GM19324 (cell line): ENCODE results near the gene PLCB1.
"Not testable (repeated sequence)": the region's sequence is repeated elsewhere in the genome, so short reads cannot be mapped to it uniquely, and the experiment has no call there.

Source experiments
- ATAC-seq: cut with Tn5 transposase; IDR thresholded peaks from one replicate; pipeline ENCODE4 v1.9.1; 2021; ENCODE audit warnings: mild to moderate bottlenecking, moderate library complexity; ENCODE audit not compliant: unreplicated experiment, low FRiP score

Gene PLCB1

DNA sequence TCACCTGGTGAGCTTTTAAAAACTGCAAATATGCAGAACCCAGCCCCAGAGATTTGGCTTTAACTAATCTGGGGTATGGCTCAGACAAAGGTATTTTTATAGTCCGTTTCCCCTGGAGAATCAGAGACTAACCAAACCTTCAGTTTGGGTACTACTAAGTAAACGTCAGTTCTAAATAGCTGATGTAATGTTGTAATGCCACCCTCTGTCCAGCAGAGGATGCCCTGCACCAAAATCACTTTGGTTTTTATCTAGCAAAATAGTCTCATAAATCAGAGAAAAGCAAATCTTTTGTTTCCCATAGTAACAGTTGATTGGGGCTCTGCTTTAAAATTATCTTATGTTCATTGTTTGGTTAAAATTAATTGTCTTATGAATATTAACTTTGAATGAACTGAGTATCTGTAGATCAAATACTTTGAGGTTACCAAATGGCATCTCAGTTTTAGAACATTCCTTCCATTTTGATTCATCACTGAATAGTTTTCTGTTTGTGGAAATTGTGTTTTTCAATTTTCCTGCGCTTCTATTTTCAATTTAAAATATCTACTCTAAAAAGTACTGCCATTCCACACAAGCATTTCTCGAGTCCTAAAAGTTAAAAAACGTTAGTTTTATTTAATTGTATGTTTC lies 658.5 kb downstream of the PLCB1 start:
- ATAC-seq, result no peak

DNA sequence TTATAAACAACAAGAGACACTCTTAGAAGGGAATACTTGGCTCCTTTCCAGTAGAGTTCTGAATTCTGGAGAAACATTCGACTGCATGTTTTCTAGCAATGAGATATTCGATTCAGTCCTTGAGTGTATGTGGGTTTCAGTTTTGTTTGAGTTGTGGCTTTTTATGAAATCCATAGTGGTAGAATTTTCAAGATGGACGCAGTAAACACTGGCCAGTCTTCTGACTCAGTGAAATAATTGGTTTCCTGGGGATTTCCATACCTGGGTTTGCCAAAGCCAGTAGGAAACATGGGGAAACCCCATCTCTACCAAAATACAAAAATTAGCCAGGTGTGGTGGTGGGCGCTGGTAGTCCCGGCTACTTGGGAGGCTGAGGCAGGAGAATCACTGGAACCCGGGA lies 663.3 kb downstream of the PLCB1 start:
- no peak for ATAC-seq

DNA sequence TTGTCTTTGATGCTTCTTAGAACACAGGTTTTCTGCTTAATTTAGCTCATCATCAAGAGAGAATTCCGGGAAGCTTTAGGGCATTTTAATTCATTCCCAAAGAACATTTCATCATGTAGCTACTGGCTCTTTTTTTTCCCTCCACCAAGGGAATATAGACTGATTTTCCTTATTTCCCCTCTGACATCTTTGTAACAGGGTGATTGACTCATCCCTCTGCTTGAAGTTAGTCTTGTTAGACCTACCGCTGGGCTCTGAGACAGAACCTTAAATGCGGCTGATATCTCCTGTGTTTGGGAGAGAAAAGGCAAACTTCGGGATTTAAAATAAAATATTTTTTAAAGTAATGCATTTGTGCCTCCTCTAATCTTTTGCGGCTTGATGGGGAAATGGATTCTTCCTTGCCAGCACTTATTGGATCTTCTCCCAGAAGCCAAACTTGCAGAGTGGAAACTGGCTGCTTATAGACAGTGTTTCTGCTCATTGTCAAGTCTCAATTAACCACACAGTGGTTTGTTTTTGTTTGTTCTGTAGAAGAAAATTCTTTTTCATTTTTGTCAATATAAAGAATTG lies 664.1 kb downstream of the PLCB1 start:
- ATAC-seq, result no peak

DNA sequence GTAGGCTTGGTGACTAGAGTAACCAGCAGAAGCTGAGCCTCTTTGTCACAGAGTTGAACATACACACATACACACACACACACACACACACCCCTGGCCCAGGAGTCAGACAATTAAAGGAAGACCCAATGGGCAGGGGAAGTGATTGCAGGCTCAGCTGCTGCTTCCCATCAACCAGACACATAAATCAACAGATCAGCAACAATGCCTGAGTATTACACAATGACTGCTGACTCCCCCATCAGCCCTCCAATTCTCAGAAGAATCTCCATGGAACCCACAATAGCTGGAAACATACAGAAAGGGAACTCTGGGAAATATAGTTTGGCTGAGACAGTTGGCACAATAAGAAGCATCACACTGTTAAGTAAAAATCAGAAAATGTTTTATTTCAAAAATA lies 666.4 kb downstream of the PLCB1 start:
- ATAC-seq, result no peak

DNA sequence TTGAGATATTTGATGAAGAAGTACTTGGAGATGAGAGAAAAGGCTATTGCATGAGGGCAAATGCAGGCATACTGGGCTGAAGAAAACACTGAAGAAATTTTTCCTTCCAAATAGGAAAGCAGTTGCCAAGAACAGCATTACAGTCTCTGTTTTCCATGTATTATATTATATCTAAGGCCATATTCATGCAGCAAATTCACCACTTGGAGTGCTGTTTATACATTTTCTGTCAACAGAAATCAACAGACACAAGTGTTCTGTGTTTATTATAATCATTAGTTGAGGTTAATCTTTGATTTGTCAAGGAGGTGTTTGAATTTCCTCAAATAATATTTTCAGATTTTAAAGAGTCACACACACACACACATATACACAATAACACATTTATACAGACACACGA lies 668.0 kb downstream of the PLCB1 start:
- no peak for ATAC-seq

DNA sequence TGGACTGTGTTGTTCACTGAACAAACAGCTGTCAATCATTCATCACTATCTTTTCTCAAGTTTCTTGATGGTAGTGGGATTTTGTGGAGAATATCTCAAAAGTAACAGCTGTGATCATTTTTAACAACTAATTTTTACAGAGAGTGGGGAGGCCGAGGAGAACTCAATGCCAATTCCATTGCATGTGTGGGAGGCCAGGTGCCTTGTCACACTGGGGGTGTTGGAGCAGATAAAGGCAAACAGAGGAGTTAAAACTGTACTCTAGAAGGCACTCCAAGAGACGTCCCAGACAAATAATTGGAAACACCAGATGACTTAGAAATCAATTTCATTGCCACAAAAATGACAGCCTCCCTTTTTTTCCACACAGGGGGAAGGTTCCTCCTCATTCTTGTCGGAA lies 669.6 kb downstream of the PLCB1 start:
- ATAC-seq, result no peak

DNA sequence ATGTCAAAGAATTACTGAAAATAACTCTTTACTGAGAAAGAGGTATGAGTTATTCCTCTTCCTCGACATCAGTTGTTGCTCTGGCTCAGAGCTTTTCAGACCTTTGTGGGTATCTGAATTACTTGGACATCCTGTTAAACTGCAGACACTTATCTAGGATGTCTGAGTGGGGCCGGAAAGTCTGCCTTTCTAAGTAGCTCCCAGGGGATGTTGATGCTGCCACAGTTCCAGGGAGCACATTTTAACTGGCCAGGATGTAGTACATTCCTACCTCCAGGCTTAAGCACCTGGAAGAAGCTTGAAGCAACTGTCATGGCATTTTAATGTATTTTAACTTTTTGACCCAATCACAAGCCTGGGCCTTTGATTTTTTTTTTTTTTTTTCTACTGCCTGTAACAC lies 671.0 kb downstream of the PLCB1 start:
- no peak for ATAC-seq

DNA sequence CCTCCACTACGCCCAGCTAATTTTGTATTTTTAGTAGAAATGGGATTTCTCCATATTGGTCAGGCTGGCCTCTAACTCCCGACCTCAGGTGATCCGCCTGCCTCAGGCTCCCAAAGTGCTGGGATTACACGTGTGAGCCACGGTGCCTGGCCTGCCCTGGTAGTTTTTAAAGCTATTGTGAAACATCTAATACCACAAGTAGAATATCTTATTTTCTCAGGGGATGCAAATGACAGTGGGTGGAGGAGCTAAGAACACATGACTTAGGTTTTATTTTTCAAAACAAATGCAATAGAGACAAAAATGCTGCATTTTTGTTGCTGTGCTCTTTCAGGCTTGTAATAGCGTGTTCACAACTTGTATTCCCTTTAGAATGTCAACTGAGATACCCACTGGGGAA lies 671.9 kb downstream of the PLCB1 start:
- no peak for ATAC-seq

DNA sequence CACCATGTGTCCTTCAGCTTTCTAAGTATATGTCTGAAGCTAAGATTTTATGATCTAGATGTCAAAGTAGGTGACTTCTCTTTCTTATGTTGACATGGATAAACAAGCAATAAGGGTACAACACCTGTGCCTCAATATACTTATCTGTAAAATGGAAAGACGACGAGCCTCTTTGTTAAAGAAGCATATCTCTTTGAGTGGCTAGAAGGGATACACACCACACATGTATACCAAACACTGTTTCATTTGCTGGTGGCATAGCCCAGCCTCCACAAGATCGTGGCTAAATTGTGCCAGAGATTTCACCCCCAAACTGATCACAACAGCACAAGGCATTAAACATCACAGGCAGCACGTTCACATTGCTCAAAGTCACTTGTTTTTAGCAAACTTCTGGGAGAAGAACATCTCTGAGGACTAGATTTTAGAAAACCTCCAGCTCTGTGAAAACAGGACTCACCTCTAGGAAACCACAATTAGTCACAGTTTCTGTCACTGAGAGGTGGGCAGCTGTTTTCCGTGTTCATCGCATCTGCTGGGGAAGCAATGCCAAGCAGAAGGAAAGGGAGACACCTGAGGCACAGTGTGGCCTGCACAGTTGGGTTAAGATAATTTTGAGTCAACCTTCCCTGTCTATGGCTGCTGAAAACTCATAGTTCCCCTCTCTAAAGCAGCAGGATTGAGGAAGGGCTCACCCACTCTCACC lies 673.8 kb downstream of the PLCB1 start:
- ATAC-seq, result peak; percentile 70

DNA sequence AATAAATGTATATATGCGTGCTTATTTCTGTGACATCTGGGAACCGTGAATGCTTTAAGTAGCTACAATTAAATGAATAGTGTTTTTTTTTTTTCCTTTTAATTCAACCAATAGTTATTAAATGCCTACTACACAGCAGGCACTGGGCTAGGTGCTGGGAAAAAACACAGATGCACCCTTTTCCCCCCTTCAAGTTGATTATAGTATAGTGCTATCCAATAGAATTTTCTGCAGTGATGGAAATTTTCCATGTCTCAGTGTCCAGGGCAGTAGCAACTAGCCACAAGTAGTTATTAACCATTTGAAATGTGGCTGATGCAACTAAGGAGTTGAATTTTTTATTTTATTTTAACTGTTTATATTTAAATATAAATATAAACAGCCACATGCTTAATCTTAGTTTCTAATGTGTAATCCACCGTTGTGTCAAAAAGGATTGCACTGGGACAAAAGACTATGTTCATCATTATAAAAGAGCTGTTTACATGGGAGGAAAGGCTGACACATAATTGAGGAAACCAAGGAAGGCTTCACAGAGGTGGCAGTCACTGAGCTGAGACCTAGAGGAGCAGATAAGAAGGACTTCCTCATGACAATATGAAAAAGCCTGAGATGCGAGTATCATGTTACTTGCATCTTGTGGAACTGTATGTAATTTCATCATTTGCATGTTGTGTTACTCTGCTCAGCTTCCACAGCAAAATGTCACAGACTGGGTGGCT lies 675.6 kb downstream of the PLCB1 start:
- no peak for ATAC-seq

DNA sequence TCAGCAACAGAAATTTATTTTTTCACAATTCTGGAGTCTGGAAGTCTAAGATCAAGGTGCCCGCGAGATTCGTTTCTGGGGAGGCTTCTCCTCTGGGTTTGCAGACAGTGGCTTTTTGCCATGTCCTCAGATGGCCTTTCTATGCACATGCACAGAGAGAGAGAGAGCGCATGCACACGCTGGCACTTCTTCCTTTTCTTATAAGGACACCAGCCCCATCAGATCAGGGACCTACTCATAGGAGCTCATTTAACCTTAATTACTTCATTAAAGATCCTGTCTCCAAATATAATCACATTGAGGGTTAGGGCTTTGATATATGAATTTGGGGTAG lies 676.1 kb downstream of the PLCB1 start:
- no peak for ATAC-seq

DNA sequence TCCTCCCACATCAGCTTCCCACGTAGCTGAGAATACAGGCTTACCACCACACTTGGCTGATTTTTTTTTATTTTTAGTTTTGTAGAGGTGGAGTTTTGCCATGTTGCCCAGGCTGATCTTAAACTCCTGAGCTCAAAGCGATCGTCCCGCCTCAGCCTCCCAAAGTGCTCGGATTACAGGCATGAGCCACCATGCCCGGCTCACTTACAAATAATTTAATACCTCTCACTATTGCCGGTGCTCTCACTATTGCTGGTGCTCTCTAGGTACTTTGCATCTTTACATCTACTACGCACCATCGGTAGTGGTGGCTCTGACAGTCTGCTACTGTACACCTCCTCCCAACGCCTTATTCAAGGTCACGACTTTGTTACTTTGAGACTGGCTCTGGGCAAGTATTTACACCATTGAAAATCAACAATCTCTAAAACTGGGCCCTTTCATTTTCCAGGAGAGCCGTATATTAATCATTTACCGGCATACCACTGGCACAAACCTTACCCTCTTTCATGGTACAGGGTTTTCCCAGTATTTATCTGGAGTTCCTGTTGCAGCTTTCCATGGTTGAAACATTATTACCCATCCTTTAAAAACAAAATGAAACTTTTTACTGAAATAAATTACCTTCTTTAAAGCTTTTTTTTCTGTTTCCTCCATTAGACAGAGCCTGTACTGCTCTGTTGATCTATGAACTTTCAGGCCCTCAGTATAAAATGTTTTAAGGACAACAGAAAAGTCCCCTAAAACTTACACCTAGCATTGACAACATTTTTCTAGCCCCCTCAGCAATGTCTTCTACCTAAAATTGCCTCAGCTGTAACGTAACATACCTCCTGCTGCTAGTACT lies 677.3 kb downstream of the PLCB1 start:
- no peak for ATAC-seq

DNA sequence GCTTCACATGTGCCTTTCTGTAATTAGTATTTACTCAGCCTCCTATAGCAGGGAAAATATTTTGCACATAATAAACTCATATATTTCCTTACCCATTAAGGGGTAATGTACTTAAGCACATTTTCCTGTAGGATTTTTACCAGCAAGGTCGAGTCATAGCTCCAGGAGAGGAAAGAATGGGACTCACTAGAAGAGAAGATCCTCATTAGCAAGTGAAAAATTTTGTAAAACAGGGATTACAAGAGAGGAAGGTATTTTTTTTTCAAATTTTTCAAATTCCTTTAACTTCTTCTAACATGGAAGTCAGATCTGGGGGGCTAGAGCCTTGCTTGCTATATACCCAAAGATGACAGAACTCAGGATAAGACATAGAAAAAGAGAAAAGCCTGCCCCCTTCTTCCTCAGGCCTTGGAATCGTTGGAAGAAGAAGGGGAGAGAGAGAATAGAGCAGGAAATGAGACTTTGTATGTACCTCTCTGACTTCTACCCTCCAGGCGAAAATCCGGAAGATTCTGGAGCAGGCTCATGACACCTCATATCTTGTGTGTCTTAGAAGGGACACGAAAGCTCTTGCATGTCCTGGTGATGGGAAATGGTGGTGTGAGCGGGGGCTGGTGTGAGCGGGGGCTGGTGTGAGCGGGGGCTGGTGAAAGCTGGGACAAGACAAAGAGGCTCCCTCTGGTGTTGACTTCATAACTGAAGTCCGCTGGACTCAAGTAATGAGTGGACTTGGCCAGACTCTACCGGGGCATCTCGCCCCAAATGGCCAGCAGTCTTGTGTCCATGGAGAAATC lies 679.9 kb downstream of the PLCB1 start:
- no peak for ATAC-seq

DNA sequence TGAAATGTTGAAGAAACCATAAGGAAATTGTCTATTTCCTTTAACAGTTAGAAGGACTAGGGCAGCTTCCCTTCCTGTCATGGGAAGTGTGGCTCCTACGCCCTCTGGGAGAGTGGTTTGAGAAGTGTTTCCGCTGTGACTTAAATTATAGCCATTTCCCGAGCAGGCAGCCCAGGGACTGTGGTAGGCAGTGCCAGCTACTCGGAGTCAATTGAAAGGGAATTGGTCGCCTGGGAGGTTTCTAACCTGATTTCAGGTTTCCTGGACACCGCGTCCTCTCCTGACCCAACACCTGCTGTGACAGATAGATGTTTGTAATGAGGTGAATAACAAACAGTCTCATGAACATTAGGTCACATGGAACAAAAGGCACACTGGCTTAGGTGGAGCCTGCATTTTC lies 680.8 kb downstream of the PLCB1 start:
- ATAC-seq, result no peak

DNA sequence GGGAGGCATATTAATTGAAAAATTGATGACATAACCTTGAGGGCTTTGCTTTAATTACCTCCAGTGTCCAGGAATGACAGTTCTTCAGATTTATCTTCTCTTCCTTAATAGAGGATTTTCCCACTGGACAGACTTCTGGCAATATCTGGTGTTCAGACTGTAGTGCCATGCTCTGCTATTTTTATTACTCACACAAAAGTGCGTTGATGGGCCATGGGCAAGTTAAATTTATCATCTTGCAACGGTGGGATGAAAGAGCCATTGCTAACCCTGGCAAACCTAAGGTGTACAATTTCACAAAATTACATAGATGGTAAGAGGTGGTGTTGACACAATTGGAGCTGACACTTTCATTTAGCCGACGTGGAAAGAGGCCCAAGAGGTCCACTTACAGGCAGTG lies 683.1 kb downstream of the PLCB1 start:
- no peak for ATAC-seq

DNA sequence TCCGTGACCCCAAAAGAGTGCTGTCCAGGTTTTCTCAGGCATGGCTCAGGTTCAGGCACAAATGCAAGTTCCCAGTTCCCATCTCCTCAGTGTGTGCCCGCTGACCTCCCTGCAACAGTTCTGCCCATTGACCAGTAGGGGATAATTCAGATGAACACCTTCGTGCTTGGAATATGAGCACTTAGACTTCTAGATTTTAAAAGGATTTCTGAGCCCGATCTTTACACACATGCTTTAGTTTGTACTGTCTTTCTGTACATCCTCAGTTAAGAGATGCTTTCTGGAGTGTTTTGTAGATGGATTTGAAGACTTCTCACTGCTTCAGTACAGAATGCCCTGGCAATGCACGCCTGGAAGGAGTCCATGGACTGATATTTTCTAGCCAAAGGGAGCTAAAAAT lies 697.2 kb downstream of the PLCB1 start:
- ATAC-seq, result no peak

DNA sequence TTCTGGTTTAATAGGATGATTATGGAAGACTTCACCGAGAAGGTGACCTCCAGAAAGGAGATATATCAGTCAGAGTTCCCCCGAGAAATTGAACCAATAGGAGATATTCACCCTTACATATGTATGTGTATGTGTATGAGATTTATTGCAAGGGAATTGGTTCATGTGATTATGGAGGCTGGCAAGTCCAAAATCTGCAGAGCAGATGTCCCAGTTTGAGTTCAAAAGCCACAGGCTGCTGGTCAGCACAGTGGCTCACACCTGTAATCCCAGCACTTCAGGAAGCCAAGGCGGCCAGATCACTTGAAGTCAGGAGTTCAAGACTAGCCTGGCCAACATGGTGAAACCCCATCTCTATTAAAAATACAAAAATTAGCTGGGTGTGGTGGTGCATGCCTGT lies 702.2 kb downstream of the PLCB1 start:
- not testable (repeated sequence) for ATAC-seq

DNA sequence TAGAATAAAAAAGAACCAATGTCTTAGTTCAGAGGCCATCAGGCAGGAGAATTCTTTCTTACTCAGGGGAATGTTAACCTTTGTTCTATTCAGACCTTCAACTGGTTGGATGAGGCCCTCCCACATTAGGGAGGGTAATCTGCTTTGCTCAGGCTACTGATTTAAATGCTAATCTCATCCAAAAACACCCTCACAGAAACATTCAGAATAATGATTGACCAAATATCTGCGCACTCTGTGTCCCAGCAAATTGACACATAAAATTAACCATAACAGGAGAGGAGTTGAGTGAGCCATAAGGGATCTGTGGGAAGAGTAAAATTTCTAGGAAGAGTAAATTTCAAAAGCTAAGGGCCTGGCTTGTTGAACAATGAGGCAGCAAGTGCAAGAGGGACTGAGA lies 702.8 kb downstream of the PLCB1 start:
- no peak for ATAC-seq

DNA sequence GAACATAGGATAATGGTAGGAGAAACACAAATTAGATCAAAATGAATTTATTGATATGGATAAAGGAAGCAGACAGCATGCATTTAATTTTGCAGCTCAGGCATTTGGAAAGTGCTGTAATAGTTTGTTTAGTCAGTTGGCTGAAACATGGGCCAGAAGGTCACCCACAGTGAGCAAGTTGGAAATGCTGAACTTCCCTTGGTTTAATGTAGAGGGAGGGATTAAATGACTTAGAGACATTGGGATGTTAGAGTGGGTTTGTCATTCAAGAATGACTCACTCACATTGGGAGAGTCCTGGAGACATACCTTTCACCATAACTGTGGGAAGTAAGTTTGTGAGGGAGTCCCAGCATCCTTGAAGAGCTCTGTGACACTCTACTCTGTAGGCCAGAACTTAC lies 705.3 kb downstream of the PLCB1 start:
- no peak for ATAC-seq

DNA sequence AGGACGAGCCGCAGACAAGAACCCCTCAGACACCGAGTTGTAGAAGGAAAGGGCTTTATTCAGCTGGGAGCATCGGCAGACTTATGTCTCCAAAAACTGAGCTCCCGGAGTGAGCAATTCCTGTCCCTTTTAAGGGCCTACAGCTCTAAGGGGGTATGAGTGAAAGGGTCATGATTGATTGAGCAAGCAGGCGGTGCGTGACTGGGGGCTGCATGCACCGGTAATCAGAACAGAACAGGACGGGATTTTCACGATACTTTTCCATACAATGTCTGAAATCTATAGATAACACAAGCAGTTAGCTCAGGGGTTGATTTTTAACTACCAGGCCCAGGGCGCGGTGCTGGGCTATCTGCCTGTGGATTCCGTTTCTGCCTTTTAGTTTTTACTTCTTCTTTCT lies 710.5 kb downstream of the PLCB1 start:
- no peak for ATAC-seq
